Measurements from ENCODE around the gene CPHXL.

Gene CPHXL

GRCh38 chr16:75703306-75703705 lies 23.0 kb downstream of the CPHXL start:
- in situ Hi-C loops (cut with HindIII; ENCODE audit: low sequenced_read_pairs) = no loop called here

DNA sequence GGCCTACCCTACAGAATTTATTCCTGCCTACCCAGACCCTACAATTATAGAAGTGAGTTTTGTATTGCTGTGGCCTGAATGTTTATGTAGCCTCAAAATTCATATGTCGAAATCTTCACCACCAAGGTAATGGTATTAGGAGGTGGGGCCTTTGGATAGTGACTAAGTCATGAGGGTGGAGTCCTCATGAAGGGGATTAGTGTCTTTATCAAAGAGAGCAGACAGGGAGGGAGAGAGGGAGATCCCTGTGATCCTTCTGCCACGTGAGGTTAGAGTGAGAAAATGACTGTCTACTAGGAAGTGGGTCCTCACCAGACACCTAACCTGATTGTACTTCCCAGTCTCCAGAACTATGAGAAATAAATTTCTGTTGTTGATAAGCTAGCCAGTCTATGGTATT lies 24.0 kb downstream of the CPHXL start:
- in situ Hi-C loops (cut with HindIII; ENCODE audit: low sequenced_read_pairs) = no loop called here

- in situ Hi-C loops (cut with HindIII; ENCODE audit: low sequenced_read_pairs) = no loop called here
Observed at GRCh38 chr16:75701361-75701760, 24.9 kb downstream of the CPHXL start, which contains the start of gene DUXB. DUXB (minus strand) TSS chr16:75701461; CDS start chr16:75701418, 43 bp downstream.

DNA sequence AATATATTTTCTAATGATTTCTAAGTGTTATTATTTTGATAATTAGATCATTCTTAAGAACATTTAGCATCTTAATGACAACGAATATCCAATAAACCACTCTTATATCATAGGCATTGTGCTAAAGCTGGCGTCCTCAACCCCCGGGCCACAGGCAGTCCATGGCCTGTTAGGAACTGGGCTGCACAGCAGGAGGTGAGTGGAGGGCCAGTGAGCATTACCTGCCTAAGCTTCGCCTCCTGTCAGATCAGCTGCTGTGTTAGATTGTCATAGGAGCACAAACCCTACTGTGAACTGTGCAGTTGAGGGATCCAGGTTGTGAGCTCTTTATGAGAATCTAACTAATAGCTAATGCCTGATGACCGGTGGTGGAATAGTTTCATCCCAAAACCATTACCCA lies 28.7 kb downstream of the CPHXL start:
- in situ Hi-C loops (cut with HindIII; ENCODE audit: low sequenced_read_pairs) = no loop called here

DNA sequence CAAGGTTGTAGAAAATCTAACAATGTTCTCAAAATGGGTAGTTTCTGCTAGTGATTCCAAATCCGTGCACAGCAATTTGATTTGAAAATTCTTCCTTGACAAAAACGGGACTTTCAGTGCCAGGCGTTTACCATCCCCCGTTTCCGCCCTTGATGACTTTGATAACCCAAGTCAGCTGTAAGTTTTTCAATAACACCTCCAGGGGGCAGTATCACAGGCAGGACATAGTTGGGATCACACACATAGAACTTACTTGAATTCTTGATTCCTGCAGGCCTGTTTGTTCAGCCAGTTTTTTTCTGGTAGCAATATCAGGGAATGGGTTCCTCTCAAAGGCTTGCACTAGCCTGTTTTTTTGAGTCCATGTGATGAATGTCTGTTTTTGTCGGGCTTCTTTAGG lies 30.6 kb downstream of the CPHXL start:
- in situ Hi-C loops (cut with HindIII; ENCODE audit: low sequenced_read_pairs) = no loop called here

GRCh38 chr16:75687361-75687760 lies 38.9 kb downstream of the CPHXL start:
- in situ Hi-C loops (cut with HindIII; ENCODE audit: low sequenced_read_pairs) = no loop called here

DNA sequence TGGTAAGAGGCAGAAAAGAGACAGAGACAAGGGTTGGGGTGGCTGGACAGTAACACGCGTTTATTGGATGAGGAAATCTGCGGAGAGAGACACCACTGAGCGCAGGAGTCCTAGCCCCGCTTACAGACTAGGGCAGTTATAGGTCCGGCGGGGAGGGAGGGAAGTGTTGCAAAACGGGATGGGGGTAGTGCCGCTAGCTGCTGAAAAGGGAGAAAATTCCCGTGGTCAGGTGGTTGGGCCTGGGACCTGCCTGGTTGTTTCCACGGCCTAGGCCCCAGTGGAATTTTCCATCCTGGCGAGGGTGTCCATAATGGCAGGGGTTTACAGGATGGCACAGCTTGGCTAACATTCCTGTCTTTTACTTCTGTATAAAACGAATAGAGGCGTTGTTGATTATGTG lies 44.0 kb downstream of the CPHXL start:
- in situ Hi-C loops (cut with HindIII; ENCODE audit: low sequenced_read_pairs) = no loop called here

DNA sequence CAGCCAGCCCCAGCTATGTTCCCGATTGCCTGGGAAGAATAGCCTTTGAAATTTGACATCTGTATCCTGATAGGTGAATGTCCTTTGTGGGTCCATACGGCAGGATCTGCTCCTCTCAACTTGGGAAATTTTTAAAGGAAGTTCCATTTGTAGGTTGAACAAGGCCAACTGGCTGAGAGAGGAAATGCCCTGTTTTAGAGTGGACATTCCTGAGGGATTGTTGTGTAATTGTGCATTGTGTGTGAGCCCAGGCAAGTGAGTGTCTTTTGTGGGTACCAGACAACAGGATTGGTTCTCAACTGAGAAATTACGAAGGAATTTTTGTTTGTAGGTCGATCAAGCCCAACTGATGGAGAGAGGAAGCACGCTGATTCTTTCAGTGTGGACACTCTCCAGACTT lies 46.9 kb downstream of the CPHXL start:
- in situ Hi-C loops (cut with HindIII; ENCODE audit: low sequenced_read_pairs) = no loop called here

GRCh38 chr16:75676909-75677308 lies 49.4 kb downstream of the CPHXL start, which contains the start of gene CPHXL2:
CPHXL2 (minus strand) TSS chr16:75677009; CDS start chr16:75676999, 10 bp downstream.
- in situ Hi-C loops (cut with HindIII; ENCODE audit: low sequenced_read_pairs) = no loop called here

DNA sequence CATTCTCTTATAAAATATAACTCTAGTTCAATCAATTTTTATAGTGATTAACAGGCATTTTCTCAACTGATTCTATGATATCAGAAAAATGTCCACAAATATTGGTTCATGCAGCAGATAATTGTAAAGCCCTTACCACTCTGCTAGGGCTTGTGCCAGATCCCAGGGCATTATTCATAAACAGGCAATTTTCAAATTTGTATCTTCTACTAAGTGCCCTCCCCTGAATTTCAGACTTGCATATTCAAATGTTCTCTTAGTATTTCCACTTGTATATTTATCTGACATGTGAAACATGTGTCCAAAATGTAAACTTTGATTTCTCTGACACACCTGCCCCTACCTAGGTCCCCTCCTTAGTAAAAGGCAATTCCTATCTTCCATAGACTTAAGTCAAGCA lies 58.8 kb downstream of the CPHXL start:
- in situ Hi-C loops (cut with HindIII; ENCODE audit: low sequenced_read_pairs) = no loop called here
